Activated CD8-positive, alpha-beta memory T cell treated with anti-CD3 and anti-CD28 coated beads, Interleukin-2, amount 50 U/mL, for 1 hour (primary cell): ENCODE results near the gene CLDN7.

ENCODE experiments used
- DNase-seq: peaks from one replicate; pipeline ENCODE4 v3.0.0-alpha.2; 2020; ENCODE audit errors: extremely low read depth

The CLDN7 gene

DNA sequence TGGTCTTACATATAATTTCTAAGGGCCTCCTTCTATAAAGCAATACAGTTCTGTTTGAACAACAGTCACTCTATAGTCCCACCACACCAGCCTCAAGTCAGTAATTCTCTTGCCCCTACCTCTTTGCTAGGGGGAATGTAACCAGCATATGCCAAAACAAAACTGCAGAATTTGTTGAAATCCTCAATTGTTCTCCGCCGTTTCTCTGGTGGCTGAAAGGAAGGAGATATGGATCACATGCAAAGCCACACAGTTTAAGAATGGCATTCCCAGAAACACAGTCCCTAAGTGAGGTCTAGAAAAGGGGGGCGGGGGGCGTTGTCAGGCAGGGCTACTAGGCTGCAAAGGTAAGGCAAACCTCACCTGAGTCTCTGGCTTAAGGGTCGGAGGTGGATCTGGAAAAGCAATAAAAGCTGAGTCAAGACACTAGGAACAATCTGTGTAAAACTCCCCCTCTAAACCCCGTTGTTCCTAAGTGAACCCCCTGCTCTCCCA is 25.0 kb downstream of the CLDN7 start:
- no peak for DNase-seq

DNA sequence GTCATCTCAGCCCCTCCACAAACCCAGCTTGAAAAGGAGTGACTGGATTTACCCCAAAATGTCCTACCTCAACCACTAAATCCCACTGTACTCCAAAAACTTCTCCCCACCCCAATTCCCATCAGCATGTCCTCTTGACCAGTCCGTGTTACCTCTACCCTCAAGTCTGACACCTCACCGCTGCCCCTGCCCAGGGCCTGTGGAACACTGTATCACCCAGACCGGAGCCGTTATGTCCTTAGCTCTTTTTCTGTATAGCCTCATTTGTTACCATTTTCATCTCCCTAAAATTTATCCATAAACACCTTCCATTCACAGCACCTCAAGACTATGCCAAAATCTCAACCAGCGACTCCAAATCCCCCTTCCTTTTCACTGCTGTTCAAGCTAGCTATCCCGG is 25.5 kb downstream of the CLDN7 start:
- no peak for DNase-seq

DNA sequence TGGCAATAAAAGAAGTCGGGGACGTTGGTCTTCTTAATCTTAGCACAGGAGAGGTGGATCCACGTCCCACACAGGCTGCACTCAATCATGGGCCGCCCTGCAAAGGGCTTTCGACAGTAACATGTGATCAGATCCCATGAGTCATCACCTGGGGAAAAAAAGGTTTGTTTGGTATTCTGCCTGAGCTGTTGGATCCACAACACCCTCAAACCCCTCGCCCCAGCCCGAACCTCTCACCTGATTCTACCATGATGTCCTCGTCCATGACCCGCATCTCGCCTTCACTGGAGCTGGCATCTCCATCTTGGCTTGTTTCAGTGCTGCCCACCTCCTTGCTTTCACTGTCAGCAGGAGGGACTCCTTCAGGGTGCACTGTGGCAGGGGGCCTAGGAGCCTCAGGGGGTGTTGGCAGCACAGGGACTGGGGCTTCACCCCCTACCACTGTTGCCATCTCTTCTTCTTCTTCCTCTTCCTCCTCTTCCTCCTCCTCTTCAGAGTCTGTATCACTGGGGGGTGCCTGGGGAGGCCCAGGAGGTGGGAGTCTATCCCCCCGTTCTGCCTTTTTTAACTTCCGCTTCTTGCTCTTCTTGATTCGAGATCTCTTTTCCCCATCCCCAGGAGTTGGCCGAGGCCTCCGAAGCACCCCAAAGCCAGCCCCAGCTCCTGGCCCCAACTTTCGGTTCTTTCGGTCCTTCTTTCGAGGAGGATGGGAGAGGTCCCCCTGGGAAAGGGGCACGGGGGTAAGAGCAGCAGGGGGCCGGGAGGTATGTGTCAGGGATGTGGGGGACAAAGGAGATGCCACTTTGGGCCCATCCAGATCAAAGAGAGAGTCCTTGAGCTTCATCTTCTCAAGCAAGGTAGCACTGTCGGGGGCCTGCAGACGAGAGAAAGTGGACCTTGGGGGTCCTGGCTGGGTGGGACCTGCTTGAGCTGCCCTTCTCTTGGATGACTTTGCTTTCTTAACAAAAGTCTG is 26.3 kb downstream of the CLDN7 start:
- DNase-seq: no peak

DNA sequence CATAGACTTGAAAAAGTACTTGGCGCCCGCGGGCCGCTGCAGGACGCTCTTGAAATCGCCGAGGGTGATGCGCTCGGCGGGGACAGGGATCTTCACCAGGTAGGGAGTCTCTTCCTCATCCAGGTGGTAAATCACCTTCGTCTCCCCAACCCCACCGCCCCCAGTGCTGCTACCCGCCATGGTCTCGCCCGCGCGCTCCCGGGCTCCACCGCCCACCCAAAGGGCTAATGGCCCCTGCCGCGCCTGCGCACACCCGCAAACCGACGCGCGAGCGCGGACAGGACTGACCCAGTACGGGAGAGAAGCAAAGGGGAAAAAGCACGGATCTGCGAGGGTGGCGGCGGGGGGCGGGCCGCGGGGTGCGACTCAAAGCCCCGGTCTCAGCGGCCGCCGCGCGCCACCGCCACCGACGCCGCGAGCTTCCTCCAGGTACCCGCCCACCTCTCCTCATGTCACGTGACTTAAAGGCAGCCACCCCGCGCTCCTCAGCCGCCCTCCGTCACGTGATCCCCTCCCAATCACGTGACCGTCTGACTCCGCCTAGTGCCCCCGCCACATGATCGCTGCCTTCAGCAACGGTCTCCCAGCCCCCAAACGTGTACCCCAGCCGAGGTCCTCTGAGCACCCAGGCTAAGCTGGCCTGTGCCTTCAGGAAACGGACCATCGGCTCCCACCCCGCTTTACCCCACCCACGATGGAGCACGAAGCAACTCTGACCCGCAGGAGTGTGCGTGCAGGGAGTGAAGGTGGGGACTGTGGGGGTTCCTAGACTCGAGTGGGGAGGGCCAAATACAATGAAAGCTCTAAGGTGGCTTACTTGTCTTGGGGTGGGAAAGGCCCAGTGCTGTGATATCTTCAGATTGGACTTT is 28.0 kb downstream of the CLDN7 start, which contains the start of gene DVL2:
TSS of gene DVL2 (minus strand) at position 435 of the 869 bp plus-strand sequence. CDS start at position 180, 255 bp downstream.
- DNase-seq: peak; percentile 86

DNA sequence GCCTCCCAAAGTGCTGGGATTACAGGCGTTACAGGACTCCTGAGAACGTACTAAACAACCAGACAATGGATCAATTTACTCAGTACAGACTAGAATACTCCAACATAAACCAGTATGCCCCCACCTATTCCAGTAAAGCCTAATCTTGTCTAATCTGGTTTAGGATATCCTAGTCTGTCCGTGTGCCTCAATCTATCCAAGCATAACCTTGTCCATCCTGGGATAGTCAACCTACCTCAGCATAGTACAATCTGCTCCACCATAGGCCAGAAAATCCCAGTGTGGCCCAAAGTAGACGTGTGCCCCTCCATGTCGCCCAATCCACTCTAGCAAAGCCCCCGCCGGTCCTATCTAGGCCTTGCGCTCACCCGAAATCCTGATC is 28.6 kb downstream of the CLDN7 start:
- no peak for DNase-seq

DNA sequence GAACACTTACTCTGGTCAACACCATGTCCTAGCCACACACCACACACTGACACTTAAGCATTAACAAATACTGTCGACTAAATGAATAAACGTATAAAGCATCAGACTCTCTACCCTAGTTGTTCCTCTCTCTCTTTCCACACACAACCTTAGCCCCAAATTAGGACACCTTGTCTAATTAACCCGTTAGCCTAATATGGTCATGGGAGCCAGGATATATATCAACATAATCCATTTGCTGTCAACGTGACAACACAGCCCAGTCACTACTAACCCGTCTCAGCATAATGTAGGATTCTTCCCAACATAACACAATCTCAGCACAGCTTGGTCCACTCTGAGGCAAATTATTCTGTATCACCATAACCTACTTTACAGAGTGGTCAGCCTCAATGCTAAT is 30.2 kb downstream of the CLDN7 start:
- DNase-seq: no peak

DNA sequence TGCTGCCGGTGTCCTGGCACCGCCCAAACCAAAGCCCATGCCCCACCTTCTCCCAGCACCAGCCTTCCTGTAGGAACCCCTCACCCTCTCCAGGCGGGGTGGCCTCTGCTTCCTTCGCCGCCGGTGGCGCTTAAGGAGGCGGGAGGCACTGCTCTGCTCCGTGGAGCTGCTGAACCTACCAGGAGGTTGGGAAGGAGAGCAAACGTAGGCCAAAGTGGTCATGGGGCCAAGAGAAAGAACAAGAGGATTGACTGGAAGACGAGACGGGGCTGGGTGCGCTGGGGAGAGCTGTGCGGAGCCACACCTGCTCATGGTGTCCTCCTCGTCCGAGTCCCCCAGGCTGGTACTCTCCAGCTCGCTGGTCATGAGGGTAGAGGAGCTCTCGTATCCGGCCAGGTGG is 32.8 kb downstream of the CLDN7 start:
- DNase-seq: no peak

DNA sequence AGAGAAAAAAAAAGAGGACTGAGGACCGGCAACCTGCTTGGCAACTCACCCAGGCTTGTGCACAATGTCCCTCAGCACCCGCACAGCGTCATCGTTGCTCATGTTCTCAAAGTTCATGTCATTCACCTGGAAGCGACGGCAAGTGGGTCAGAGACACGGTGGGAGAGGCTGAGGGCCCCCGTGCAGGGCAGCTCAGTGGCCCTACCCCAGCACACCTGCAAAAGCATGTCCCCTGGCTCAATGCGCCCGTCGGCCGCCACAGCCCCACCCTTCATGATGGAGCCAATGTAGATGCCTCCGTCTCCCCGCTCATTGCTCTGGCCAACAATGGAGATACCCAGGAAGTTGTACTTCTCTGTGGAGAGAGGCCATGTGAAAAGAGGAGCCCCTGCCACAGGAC is 33.4 kb downstream of the CLDN7 start:
- no peak for DNase-seq

GRCh38 chr17:7226721-7227710 is 35.3 kb downstream of the CLDN7 start:
- no peak for DNase-seq

DNA sequence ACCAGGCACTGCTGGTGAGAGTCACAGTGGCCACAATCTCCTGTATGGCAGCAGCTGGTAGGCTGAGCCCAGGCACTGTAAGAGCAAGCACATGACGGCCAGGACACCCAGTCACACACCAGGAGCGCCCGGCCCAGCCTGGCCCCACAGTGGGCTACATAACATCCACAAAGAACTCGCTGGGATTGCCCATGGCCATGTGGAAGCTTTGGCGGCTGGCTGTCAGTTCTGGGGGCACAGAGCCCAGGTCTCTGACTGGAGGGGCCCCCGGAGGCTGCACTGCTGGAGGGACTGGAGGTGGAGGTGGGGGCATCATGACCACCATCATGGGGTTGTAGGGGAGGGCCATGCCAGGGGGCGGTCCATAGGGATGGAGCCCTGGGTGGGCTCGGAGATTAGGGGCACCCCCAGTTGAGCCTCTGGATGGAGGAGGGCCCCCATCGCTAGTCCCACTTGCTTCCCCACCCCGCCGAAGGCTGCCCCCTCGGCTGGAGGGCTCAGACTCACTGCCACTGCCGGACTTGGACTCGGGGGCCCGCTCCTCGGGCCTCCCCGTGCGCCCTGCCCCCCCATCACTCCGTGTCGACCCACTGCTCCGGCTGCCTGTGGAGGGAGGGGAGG is 36.5 kb downstream of the CLDN7 start:
- DNase-seq: no peak

DNA sequence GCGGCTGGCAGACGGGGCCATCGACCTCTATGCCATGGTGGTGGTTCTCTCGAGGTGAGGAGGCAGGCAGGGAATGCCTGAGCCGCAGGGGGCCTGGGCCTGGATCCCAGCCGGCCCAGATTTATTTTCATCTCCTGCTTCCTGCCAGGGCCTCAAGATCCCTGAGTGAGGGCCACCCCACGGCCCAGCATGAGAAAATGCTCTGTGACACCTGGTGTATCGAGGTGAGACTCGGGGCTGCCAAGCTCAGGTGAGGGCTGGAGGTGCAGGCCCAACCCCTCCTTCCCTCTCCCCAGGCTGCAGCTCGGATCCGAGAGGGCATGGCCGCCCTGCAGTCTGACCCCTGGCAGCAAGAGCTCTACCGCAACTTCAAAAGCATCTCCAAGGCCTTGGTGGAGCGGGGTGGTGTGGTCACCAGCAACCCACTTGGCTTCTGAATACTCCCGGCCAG is 37.6 kb downstream of the CLDN7 start:
- no peak for DNase-seq

- DNase-seq: no peak
These were observed 38.2 kb downstream of the CLDN7 start for GRCh38 chr17:7224110-7224509.

GRCh38 chr17:7223375-7223774 is 38.9 kb downstream of the CLDN7 start:
- no peak for DNase-seq

DNA sequence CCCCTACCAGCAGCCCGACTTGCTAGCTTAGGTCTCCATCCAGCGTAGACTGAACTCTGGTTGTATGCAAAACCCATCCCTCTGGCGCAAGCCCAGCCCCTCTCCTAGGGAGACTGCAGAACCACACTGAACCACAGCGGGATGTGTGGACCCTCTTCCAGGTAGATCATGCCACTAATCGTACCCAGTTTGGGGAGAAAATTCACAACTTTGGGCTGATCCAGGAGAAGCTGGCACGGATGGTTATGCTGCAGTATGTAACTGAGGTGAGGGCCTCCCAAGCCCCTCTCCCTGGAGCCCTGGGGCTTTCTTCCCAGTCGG is 39.3 kb downstream of the CLDN7 start:
- DNase-seq: no peak

DNA sequence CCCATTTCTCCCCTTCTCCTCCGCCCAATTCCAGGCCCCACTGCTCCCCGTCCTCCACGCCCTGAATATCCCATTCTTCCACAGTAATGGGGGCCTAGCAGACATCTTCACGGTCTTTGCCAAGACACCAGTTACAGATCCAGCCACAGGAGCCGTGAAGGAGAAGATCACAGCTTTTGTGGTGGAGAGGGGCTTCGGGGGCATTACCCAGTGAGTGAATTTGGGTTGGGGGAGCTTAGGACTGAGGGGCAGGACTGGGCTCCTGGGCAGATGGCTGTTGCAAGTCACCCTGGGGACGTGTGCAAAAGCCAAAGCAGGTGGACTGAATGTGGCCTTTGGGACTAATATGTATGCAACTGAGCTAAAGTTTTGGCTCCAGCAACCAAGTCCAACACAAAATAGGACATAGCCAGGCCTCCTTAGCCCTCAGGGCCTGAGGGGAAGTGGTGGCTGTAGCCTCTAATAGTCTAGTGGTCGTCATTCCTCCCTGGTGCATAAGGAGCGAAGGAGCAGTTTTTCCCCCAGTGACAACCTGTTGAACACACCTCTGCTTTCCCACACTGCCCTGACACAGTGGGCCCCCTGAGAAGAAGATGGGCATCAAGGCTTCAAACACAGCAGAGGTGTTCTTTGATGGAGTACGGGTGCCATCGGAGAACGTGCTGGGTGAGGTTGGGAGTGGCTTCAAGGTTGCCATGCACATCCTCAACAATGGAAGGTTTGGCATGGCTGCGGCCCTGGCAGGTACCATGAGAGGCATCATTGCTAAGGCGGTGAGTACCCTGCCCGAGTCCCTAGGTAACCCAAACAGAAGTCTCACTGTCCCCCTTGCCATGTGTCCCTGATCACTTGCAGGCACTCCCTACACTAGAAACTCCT is 39.9 kb downstream of the CLDN7 start:
- no peak for DNase-seq

DNA sequence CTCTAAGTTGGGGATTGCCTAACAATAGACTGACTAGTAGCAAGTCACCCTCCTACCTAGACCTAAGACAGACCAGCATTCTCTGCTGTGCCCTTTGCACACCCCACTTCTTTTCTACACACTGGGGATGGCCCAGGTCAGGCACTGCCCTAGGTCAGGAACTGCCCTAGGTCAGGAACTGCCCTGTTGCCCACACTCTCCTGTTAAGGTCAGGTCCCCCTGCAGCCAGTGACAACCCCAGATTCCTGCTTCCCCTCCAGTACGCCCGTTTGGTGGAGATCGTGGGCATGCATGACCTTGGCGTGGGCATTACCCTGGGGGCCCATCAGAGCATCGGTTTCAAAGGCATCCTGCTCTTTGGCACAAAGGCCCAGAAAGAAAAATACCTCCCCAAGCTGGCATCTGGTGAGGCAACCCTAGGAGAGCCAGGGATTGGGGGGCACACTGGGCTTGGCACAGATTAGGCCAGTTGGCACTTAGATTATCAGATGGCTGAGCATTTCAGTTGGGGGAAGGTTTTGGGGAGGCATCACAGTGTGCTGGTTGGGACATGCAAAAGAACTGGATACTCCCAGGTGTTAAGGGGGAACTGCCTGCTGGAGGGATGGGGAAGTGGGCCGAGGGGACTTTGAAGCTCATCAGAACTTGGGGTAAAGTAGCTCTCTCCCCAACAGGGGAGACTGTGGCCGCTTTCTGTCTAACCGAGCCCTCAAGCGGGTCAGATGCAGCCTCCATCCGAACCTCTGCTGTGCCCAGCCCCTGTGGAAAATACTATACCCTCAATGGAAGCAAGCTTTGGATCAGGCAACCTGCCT is 40.8 kb downstream of the CLDN7 start:
- DNase-seq: no peak

- DNase-seq: no peak
These were observed 41.5 kb downstream of the CLDN7 start for GRCh38 chr17:7220593-7221277.
